Stimulated activated CD8-positive, alpha-beta memory T cell treated with anti-CD3 and anti-CD28 coated beads, Interleukin-7, amount 100 ng/mL, for 48 hours (primary cell): ENCODE measurements around the gene TK1.
"Not testable (repeated sequence)": the region's sequence is repeated elsewhere in the genome, so short reads cannot be mapped to it uniquely, and the experiment has no call there.

Source experiments
- DNase-seq, 2 donors: peaks; one replicate each; pipeline ENCODE4 v3.0.0-alpha.2; 2020; ENCODE audit warnings: low read depth in 1 of 2; ENCODE audit errors: extremely low read depth in 1 of 2

TK1 gene

GRCh38 chr17:78180083-78180482 is 6.8 kb downstream of the TK1 start:
- DNase-seq, result no peak

- DNase-seq, result no peak
Measured at GRCh38 chr17:78179372-78179771, 7.5 kb downstream of the TK1 start.

- peak; percentile 49 to 53 for DNase-seq
Measured at GRCh38 chr17:78176548-78177025, 10.3 kb downstream of the TK1 start.

- DNase-seq, result no peak
Measured at GRCh38 chr17:78175643-78175981, 11.2 kb downstream of the TK1 start.

GRCh38 chr17:78174870-78175642 is 11.8 kb downstream of the TK1 start:
- no peak for DNase-seq

- DNase-seq, result no peak
Measured at GRCh38 chr17:78174346-78174869, 12.4 kb downstream of the TK1 start.

- no peak for DNase-seq
Measured at GRCh38 chr17:78173097-78173715, 13.6 kb downstream of the TK1 start.

GRCh38 chr17:78172249-78173051 is 14.4 kb downstream of the TK1 start:
- no peak for DNase-seq

- DNase-seq, result not testable (repeated sequence)
Measured at GRCh38 chr17:78171591-78172248, 15.1 kb downstream of the TK1 start.

GRCh38 chr17:78170692-78171590 is 15.9 kb downstream of the TK1 start:
- DNase-seq, result no peak

GRCh38 chr17:78168903-78169793 is 17.7 kb downstream of the TK1 start:
- DNase-seq, result no peak

- peak; percentile 71 to 73 for DNase-seq
Measured at GRCh38 chr17:78168242-78168902, 18.5 kb downstream of the TK1 start, which contains the start of gene SYNGR2. TSS of gene SYNGR2 (plus strand) at chr17:78168581. CDS start at chr17:78168617, 36 bp downstream.

GRCh38 chr17:78166416-78166815 is 20.4 kb downstream of the TK1 start:
- no peak for DNase-seq

- no peak for DNase-seq
Measured at GRCh38 chr17:78164748-78165607, 21.9 kb downstream of the TK1 start.

GRCh38 chr17:78163881-78164747 is 22.7 kb downstream of the TK1 start:
- DNase-seq, result no peak

GRCh38 chr17:78159575-78160158 is 27.2 kb downstream of the TK1 start:
- no peak for DNase-seq
